HCT116 (cell line): Measurements from ENCODE around the gene TUBA4A. TPM values are rescaled to one million over a fixed set of nuclear protein-coding genes. Genes with fewer than 3 reads are reported as not detected.

ENCODE experiments used
- ATAC-seq: fragments of 200-7000 bp; cut with Tn5 transposase; 2 replicates; pipeline ENCODE4 v1.9.1; 2020; ENCODE audit warnings: mild to moderate bottlenecking, moderate library complexity
- BruUV-seq: library from RNA; stranded (reverse); fragments of 400-500 nt; replicated peaks from 2 replicates; lab custom pipeline; 2021; lab: Mats Ljungman, UMichigan
- CTCF ChIA-PET: fragments of 300-600 bp; sonication (Branson Sonifier 250); formaldehyde crosslinking; loops from one replicate; lab custom pipeline; 2021; ENCODE audit warnings: antibody characterized with exemption; lab: Charles Lee
- POLR2A ChIA-PET: fragments of 300-600, 350-600 bp; sonication (Branson Sonifier 250); formaldehyde crosslinking; loops from one replicate; lab custom pipeline; 2021; ENCODE audit warnings: antibody characterized with exemption; lab: Charles Lee
- RAD21 ChIA-PET, 2 experiments: fragments of 300-600 bp; sonication (Branson Sonifier 250); formaldehyde crosslinking; loops; one replicate each; lab custom pipeline; 2023; ENCODE audit warnings: low total read pairs in 2 of 2; ENCODE audit not compliant: uncharacterized antibody in 2 of 2, unreplicated experiment in 2 of 2, low non-redundant PET in 1 of 2; lab: Charles Lee
- DNase-seq: peaks from one replicate; pipeline ENCODE4 v3.0.0-alpha.2; 2010; ENCODE audit warnings: low read depth, low spot score
- H2AFZ ChIP-seq: fragments of 200-600 bp; shearing (Covaris generic), sonication (generic); 2 replicates; pipeline ENCODE4 v1.6.1; 2017; ENCODE audit warnings: low read depth, mixed run types, mixed read lengths, antibody characterized with exemption, low read length; ENCODE audit not compliant: poor library complexity, severe bottlenecking
- H3K27ac ChIP-seq: 2 replicates; pipeline ENCODE4 v1.5.1; 2012; ENCODE audit warnings: low read depth, low read length
- H3K27me3 ChIP-seq: fragments of 200-600 bp; sonication (generic); 2 replicates; pipeline ENCODE4 v1.6.1; 2016; ENCODE audit warnings: mixed run types, low read length, mixed read lengths; ENCODE audit not compliant: insufficient read depth
- H3K36me3 ChIP-seq, 2 experiments: fragments of 200-500 bp in 1 of 2; fragments of 200-600 bp in 1 of 2; sonication (Bioruptor generic) in 1 of 2; sonication (generic) in 1 of 2; 2 replicates each; pipeline versions ENCODE4 v1.5.1 to v1.6.1; 2014 to 2016; ENCODE audit warnings: low read length in 2 of 2, inconsistent platforms in 1 of 2, mixed read lengths in 1 of 2, mixed run types in 1 of 2; ENCODE audit not compliant: insufficient read depth in 2 of 2, control insufficient read depth in 1 of 2
- H3K4me1 ChIP-seq, 2 experiments: fragments of 200-600 bp in 1 of 2; sonication (generic) in 1 of 2; 2 replicates each; pipeline versions ENCODE4 v1.5.1 to v1.6.1; 2012 to 2017; ENCODE audit warnings: low read length in 2 of 2, inconsistent platforms in 1 of 2, mild to moderate bottlenecking in 1 of 2, mixed read lengths in 1 of 2, mixed run types in 1 of 2, moderate library complexity in 1 of 2; ENCODE audit not compliant: insufficient read depth in 2 of 2, control insufficient read depth in 1 of 2
- H3K4me2 ChIP-seq: fragments of 200-600 bp; sonication (generic); 2 replicates; pipeline ENCODE4 v1.6.1; 2017; ENCODE audit warnings: mixed run types, low read length, mixed read lengths
- H3K4me3 ChIP-seq, 2 experiments: fragments of 200-600 bp in 1 of 2; sonication (generic) in 1 of 2; replicated peaks in 1 of 2; 2 replicates each; pipeline ENCODE4 v1.5.1; 2011 to 2016; ENCODE audit warnings: low read length in 2 of 2, control low read depth in 1 of 2, low read depth in 1 of 2, mild to moderate bottlenecking in 1 of 2, mixed read lengths in 1 of 2, mixed run types in 1 of 2
- H3K79me2 ChIP-seq: fragments of 200-600 bp; sonication (generic); 2 replicates; pipeline ENCODE4 v1.6.1; 2017; ENCODE audit warnings: mild to moderate bottlenecking, mixed run types, low read length, moderate library complexity, mixed read lengths; ENCODE audit not compliant: insufficient read depth
- H3K9ac ChIP-seq: fragments of 200-600 bp; sonication (generic); 2 replicates; pipeline ENCODE4 v1.6.1; 2016; ENCODE audit warnings: low read length, mixed read lengths
- H3K9me2 ChIP-seq: fragments of 200-600 bp; sonication (generic), shearing (Covaris generic); 2 replicates; pipeline ENCODE4 v1.6.1; 2017; ENCODE audit warnings: mixed run types, mild to moderate bottlenecking, moderate library complexity; ENCODE audit not compliant: insufficient read depth
- H3K9me3 ChIP-seq, 2 experiments: fragments of 200-500 bp in 1 of 2; fragments of 200-600 bp in 1 of 2; sonication (Bioruptor generic) in 1 of 2; sonication (generic) in 1 of 2; 2 replicates each; pipeline ENCODE4 v1.6.1; 2014 to 2017; ENCODE audit warnings: low read length in 2 of 2, mixed read lengths in 2 of 2, inconsistent platforms in 1 of 2, low read depth in 1 of 2, mild to moderate bottlenecking in 1 of 2, mixed run types in 1 of 2, moderate library complexity in 1 of 2; ENCODE audit not compliant: control insufficient read depth in 1 of 2, insufficient read depth in 1 of 2
- H4K20me1 ChIP-seq: fragments of 200-600 bp; sonication (generic), shearing (Covaris generic); 2 replicates; pipeline ENCODE4 v1.6.1; 2017; ENCODE audit warnings: mixed run types, mild to moderate bottlenecking, moderate library complexity; ENCODE audit not compliant: insufficient read depth
- CBX3 ChIP-seq: IDR thresholded peaks from 2 replicates; pipeline ENCODE4 v1.6.1; 2012; ENCODE audit warnings: low read depth
- CEBPB ChIP-seq: IDR thresholded peaks from 2 replicates; pipeline ENCODE4 v1.6.1; 2012; ENCODE audit warnings: low read depth
- CTCF ChIP-seq, 3 experiments: fragments of 200-600 bp in 1 of 3; sonication (generic) in 1 of 3; IDR thresholded peaks in 2 of 3; conservative IDR thresholded peaks in 1 of 3; 2 replicates each; pipeline ENCODE4 v1.5.1; 2012 to 2017; ENCODE audit warnings: low read depth in 2 of 3, low read length in 2 of 3, antibody characterized with exemption in 1 of 3, borderline replicate concordance in 1 of 3, control low read depth in 1 of 3, mild to moderate bottlenecking in 1 of 3, mixed read lengths in 1 of 3, mixed run types in 1 of 3, moderate library complexity in 1 of 3; ENCODE audit not compliant: insufficient read depth in 1 of 3
- EGR1 ChIP-seq: IDR thresholded peaks from 2 replicates; pipeline ENCODE4 v1.6.1; 2012; ENCODE audit warnings: low read depth
- ELF1 ChIP-seq: IDR thresholded peaks from 2 replicates; pipeline ENCODE4 v1.6.1; 2012; ENCODE audit warnings: low read depth, borderline replicate concordance
- EZH2 ChIP-seq: fragments of 200-600 bp; sonication (generic); IDR thresholded peaks from 2 replicates; pipeline ENCODE4 v1.6.1; 2017; ENCODE audit warnings: antibody characterized with exemption, mixed run types
- EZH2phosphoT487 ChIP-seq: fragments of 200-600 bp; IDR thresholded peaks from 2 replicates; pipeline ENCODE4 v1.6.1; 2018; ENCODE audit warnings: antibody characterized with exemption, borderline replicate concordance
- FOSL1 ChIP-seq: IDR thresholded peaks from 2 replicates; pipeline ENCODE4 v1.6.1; 2012; ENCODE audit warnings: low read depth
- POLR2A ChIP-seq: IDR thresholded peaks from 2 replicates; pipeline ENCODE4 v1.7.0; 2011; ENCODE audit warnings: borderline replicate concordance; ENCODE audit not compliant: insufficient read depth, insufficient read length; ENCODE audit errors: extremely low read depth
- POLR2AphosphoS5 ChIP-seq: IDR thresholded peaks from 2 replicates; pipeline ENCODE4 v1.6.1; 2011; ENCODE audit warnings: mild to moderate bottlenecking, low read depth, low read length, moderate library complexity
- RAD21 ChIP-seq: IDR thresholded peaks from 2 replicates; pipeline ENCODE4 v1.6.1; 2012; ENCODE audit warnings: low read depth, mild to moderate bottlenecking
- SIN3A ChIP-seq: IDR thresholded peaks from 2 replicates; pipeline ENCODE4 v1.6.1; 2012; ENCODE audit warnings: low read depth
- SP1 ChIP-seq: IDR thresholded peaks from 2 replicates; pipeline ENCODE4 v1.6.1; 2012; ENCODE audit warnings: low read depth
- TCF7L2 ChIP-seq: IDR thresholded peaks from 2 replicates; pipeline ENCODE4 v1.7.0; 2011; ENCODE audit warnings: borderline replicate concordance, inconsistent platforms; ENCODE audit not compliant: insufficient read depth, insufficient read length; ENCODE audit errors: extremely low read depth
- YY1 ChIP-seq: IDR thresholded peaks from 2 replicates; pipeline ENCODE4 v1.6.1; 2011; ENCODE audit warnings: low read length, low read depth, moderate library complexity, mild to moderate bottlenecking; ENCODE audit not compliant: insufficient replicate concordance; ENCODE audit errors: extremely low read depth
- ZFX ChIP-seq: fragments of 450-650 bp; IDR thresholded peaks from 2 replicates; pipeline ENCODE4 v1.6.1; 2017
- ZNF274 ChIP-seq: fragments of 200-500 bp; sonication (Bioruptor generic); IDR thresholded peaks from 2 replicates; pipeline ENCODE4 v1.6.1; 2014; ENCODE audit warnings: mild to moderate bottlenecking, low read depth, low read length, inconsistent platforms
- intact Hi-C: fragments of 100-400 bp; cut with micrococcal nuclease; formaldehyde crosslinking; loops from 2 replicates; pipeline ENCODE4 v1.10.0; 2022
- total RNA-seq: library from RNA; stranded (reverse); gene quantifications from one replicate; pipeline ENCODE4 v1.2.1, GENCODE V29; 2021; ENCODE audit not compliant: unreplicated experiment
- TF ChIP-seq, protein P1 (sequence below): IDR thresholded peaks from 2 replicates; pipeline ENCODE4 v1.6.1; 2012

The TUBA4A gene
- total RNA-seq, 1 experiment from 2014 or later: 32.7 TPM

- no peak for TF ChIP-seq ELF1
- TF ChIP-seq EZH2: no peak
- TF ChIP-seq RAD21: no peak
- peak; percentile 36 for TF ChIP-seq YY1
- TF ChIP-seq ZNF274: no peak
- peak; percentile 40; the same call in 1 of the 2 replicates for TF ChIP-seq POLR2AphosphoS5
- TF ChIP-seq SIN3A: no peak
These were observed 20.2 kb upstream of the TUBA4A start (continued) for GRCh38 chr2:219273937-219274336.

DNA sequence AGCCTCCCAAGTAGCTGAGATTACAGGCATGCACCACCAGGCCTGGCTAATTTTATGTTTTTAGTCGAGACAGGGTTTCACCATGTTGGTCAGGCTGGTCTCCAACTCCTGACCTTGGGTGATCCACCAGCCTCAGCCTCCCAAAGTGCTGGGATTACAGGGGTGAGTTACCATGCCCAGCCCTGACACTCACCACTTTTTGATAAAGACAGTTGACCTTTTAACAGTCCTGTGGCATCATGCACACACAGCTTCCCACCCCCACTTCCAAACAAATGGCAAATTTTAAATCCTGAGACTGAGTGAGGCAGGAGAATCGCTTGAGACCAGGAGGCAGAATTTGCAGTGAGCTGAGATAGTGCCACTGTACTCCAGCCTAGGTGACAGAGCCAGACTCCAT, 19.3 kb upstream of the TUBA4A start:
- Histone ChIP-seq H4K20me1 (no peaks in the 10 kb centered on the region), H3K27me3 (peaks cover 6% of the 10 kb centered on the region; the same call in 1 of the 2 replicates), H2AFZ (no peak overlapping the region), H3K9ac (no peak overlapping the region), H3K9me3 (no peaks in the 10 kb centered on the region), H3K27ac (no peak overlapping the region), H3K36me3 (no peaks in the 10 kb centered on the region), H3K9me2 (no peaks in the 10 kb centered on the region), H3K4me3 (no peak overlapping the region), H3K79me2 (no peaks in the 10 kb centered on the region), H3K4me1 (peaks cover 33 to 46% of the 10 kb centered on the region in 2 experiments), H3K4me2 (peak overlapping the region; percentile 92)
- ATAC-seq (no peak), DNase-seq (no peak)
- ChIA-PET RAD21 (no interaction called here), POLR2A (no interaction called here), CTCF (no interaction called here)
- intact Hi-C loops: no loop called here
- TF ChIP-seq CBX3 (no peak), EGR1 (no peak), SP1 (no peak), EZH2phosphoT487 (no peak)
- no TSS peak for BruUV-seq

GRCh38 chr2:219272356-219272755, 18.6 kb upstream of the TUBA4A start:
- no peaks in the 10 kb centered on the region for H3K79me2 ChIP-seq
- intact Hi-C loops: no loop called here
- ATAC-seq (no peak), DNase-seq (no peak)
- peaks cover 29 to 40% of the 10 kb centered on the region in 2 experiments for H3K4me1 ChIP-seq
- H3K27ac ChIP-seq: no peak overlapping the region
- no TSS peak for BruUV-seq
- peaks cover 6% of the 10 kb centered on the region; the same call in 1 of the 2 replicates for H3K27me3 ChIP-seq
- POLR2A ChIA-PET: no interaction called here
- CTCF ChIA-PET: no interaction called here
- RAD21 ChIA-PET: no interaction called here
- H4K20me1 ChIP-seq: no peaks in the 10 kb centered on the region
- no peaks in the 10 kb centered on the region for H3K9me2 ChIP-seq
- no peaks in the 10 kb centered on the region for H3K36me3 ChIP-seq
- H3K4me2 ChIP-seq: peak overlapping the region; percentile 92
- no peak overlapping the region for H3K4me3 ChIP-seq
- no peak overlapping the region for H2AFZ ChIP-seq
- H3K9me3 ChIP-seq: no peaks in the 10 kb centered on the region
- no peak overlapping the region for H3K9ac ChIP-seq
- no peak for TF ChIP-seq TCF7L2
- TF ChIP-seq EZH2: no peak
- no peak for TF ChIP-seq POLR2A
- TF ChIP-seq FOSL1: no peak
- TF ChIP-seq, protein P1, sequence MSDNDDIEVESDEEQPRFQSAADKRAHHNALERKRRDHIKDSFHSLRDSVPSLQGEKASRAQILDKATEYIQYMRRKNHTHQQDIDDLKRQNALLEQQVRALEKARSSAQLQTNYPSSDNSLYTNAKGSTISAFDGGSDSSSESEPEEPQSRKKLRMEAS: no peak
- TF ChIP-seq SP1: no peak
- TF ChIP-seq SIN3A: no peak
- TF ChIP-seq CEBPB: no peak
- TF ChIP-seq ELF1: no peak
- no peak for TF ChIP-seq EZH2phosphoT487
- TF ChIP-seq CBX3: no peak
- no peak for TF ChIP-seq ZFX
- TF ChIP-seq CTCF (IDR thresholded peaks at IDR 0.05 in 2 of 3, conservative IDR thresholded peaks at IDR 0.05 in 1 of 3; ENCODE audit: borderline replicate concordance in 1 of 3, insufficient read depth in 1 of 3, low read depth in 2 of 3, low read length in 2 of 3): no peak
- no peak for TF ChIP-seq YY1
